HCT116 (cell line): ENCODE measurements around the gene SYNDIG1. TPM values are rescaled to one million over a fixed set of nuclear protein-coding genes. Genes with fewer than 3 reads are reported as not detected.

Experiments
- ATAC-seq: fragments of 200-7000 bp; cut with Tn5 transposase; 2 replicates; pipeline ENCODE4 v1.9.1; 2020; ENCODE audit warnings: mild to moderate bottlenecking, moderate library complexity
- BruUV-seq: library from RNA; stranded (reverse); fragments of 400-500 nt; replicated peaks from 2 replicates; lab custom pipeline; 2021; lab: Mats Ljungman, UMichigan
- CTCF ChIA-PET: fragments of 300-600 bp; sonication (Branson Sonifier 250); formaldehyde crosslinking; loops from one replicate; lab custom pipeline; 2021; ENCODE audit warnings: antibody characterized with exemption; lab: Charles Lee
- POLR2A ChIA-PET: fragments of 300-600, 350-600 bp; sonication (Branson Sonifier 250); formaldehyde crosslinking; loops from one replicate; lab custom pipeline; 2021; ENCODE audit warnings: antibody characterized with exemption; lab: Charles Lee
- RAD21 ChIA-PET, 2 experiments: fragments of 300-600 bp; sonication (Branson Sonifier 250); formaldehyde crosslinking; loops; one replicate each; lab custom pipeline; 2023; ENCODE audit warnings: low total read pairs in 2 of 2; ENCODE audit not compliant: uncharacterized antibody in 2 of 2, unreplicated experiment in 2 of 2, low non-redundant PET in 1 of 2; lab: Charles Lee
- DNase-seq: peaks from one replicate; pipeline ENCODE4 v3.0.0-alpha.2; 2010; ENCODE audit warnings: low read depth, low spot score
- H2AFZ ChIP-seq: fragments of 200-600 bp; shearing (Covaris generic), sonication (generic); 2 replicates; pipeline ENCODE4 v1.6.1; 2017; ENCODE audit warnings: low read depth, mixed run types, mixed read lengths, antibody characterized with exemption, low read length; ENCODE audit not compliant: poor library complexity, severe bottlenecking
- H3K27ac ChIP-seq: 2 replicates; pipeline ENCODE4 v1.5.1; 2012; ENCODE audit warnings: low read depth, low read length
- H3K27me3 ChIP-seq: fragments of 200-600 bp; sonication (generic); 2 replicates; pipeline ENCODE4 v1.6.1; 2016; ENCODE audit warnings: mixed run types, low read length, mixed read lengths; ENCODE audit not compliant: insufficient read depth
- H3K36me3 ChIP-seq, 2 experiments: fragments of 200-500 bp in 1 of 2; fragments of 200-600 bp in 1 of 2; sonication (Bioruptor generic) in 1 of 2; sonication (generic) in 1 of 2; 2 replicates each; pipeline versions ENCODE4 v1.5.1 to v1.6.1; 2014 to 2016; ENCODE audit warnings: low read length in 2 of 2, inconsistent platforms in 1 of 2, mixed read lengths in 1 of 2, mixed run types in 1 of 2; ENCODE audit not compliant: insufficient read depth in 2 of 2, control insufficient read depth in 1 of 2
- H3K4me1 ChIP-seq, 2 experiments: fragments of 200-600 bp in 1 of 2; sonication (generic) in 1 of 2; 2 replicates each; pipeline versions ENCODE4 v1.5.1 to v1.6.1; 2012 to 2017; ENCODE audit warnings: low read length in 2 of 2, inconsistent platforms in 1 of 2, mild to moderate bottlenecking in 1 of 2, mixed read lengths in 1 of 2, mixed run types in 1 of 2, moderate library complexity in 1 of 2; ENCODE audit not compliant: insufficient read depth in 2 of 2, control insufficient read depth in 1 of 2
- H3K4me2 ChIP-seq: fragments of 200-600 bp; sonication (generic); 2 replicates; pipeline ENCODE4 v1.6.1; 2017; ENCODE audit warnings: mixed run types, low read length, mixed read lengths
- H3K4me3 ChIP-seq, 2 experiments: fragments of 200-600 bp in 1 of 2; sonication (generic) in 1 of 2; replicated peaks in 1 of 2; 2 replicates each; pipeline ENCODE4 v1.5.1; 2011 to 2016; ENCODE audit warnings: low read length in 2 of 2, control low read depth in 1 of 2, low read depth in 1 of 2, mild to moderate bottlenecking in 1 of 2, mixed read lengths in 1 of 2, mixed run types in 1 of 2
- H3K79me2 ChIP-seq: fragments of 200-600 bp; sonication (generic); 2 replicates; pipeline ENCODE4 v1.6.1; 2017; ENCODE audit warnings: mild to moderate bottlenecking, mixed run types, low read length, moderate library complexity, mixed read lengths; ENCODE audit not compliant: insufficient read depth
- H3K9ac ChIP-seq: fragments of 200-600 bp; sonication (generic); 2 replicates; pipeline ENCODE4 v1.6.1; 2016; ENCODE audit warnings: low read length, mixed read lengths
- H3K9me2 ChIP-seq: fragments of 200-600 bp; sonication (generic), shearing (Covaris generic); 2 replicates; pipeline ENCODE4 v1.6.1; 2017; ENCODE audit warnings: mixed run types, mild to moderate bottlenecking, moderate library complexity; ENCODE audit not compliant: insufficient read depth
- H3K9me3 ChIP-seq, 2 experiments: fragments of 200-500 bp in 1 of 2; fragments of 200-600 bp in 1 of 2; sonication (Bioruptor generic) in 1 of 2; sonication (generic) in 1 of 2; 2 replicates each; pipeline ENCODE4 v1.6.1; 2014 to 2017; ENCODE audit warnings: low read length in 2 of 2, mixed read lengths in 2 of 2, inconsistent platforms in 1 of 2, low read depth in 1 of 2, mild to moderate bottlenecking in 1 of 2, mixed run types in 1 of 2, moderate library complexity in 1 of 2; ENCODE audit not compliant: control insufficient read depth in 1 of 2, insufficient read depth in 1 of 2
- H4K20me1 ChIP-seq: fragments of 200-600 bp; sonication (generic), shearing (Covaris generic); 2 replicates; pipeline ENCODE4 v1.6.1; 2017; ENCODE audit warnings: mixed run types, mild to moderate bottlenecking, moderate library complexity; ENCODE audit not compliant: insufficient read depth
- ATF3 ChIP-seq: IDR thresholded peaks from 2 replicates; pipeline ENCODE4 v1.6.1; 2012
- CBX3 ChIP-seq: IDR thresholded peaks from 2 replicates; pipeline ENCODE4 v1.6.1; 2012; ENCODE audit warnings: low read depth
- CEBPB ChIP-seq: IDR thresholded peaks from 2 replicates; pipeline ENCODE4 v1.6.1; 2012; ENCODE audit warnings: low read depth
- CTCF ChIP-seq, 3 experiments: fragments of 200-600 bp in 1 of 3; sonication (generic) in 1 of 3; IDR thresholded peaks in 2 of 3; conservative IDR thresholded peaks in 1 of 3; 2 replicates each; pipeline ENCODE4 v1.5.1; 2012 to 2017; ENCODE audit warnings: low read depth in 2 of 3, low read length in 2 of 3, antibody characterized with exemption in 1 of 3, borderline replicate concordance in 1 of 3, control low read depth in 1 of 3, mild to moderate bottlenecking in 1 of 3, mixed read lengths in 1 of 3, mixed run types in 1 of 3, moderate library complexity in 1 of 3; ENCODE audit not compliant: insufficient read depth in 1 of 3
- ELF1 ChIP-seq: IDR thresholded peaks from 2 replicates; pipeline ENCODE4 v1.6.1; 2012; ENCODE audit warnings: low read depth, borderline replicate concordance
- EZH2 ChIP-seq: fragments of 200-600 bp; sonication (generic); IDR thresholded peaks from 2 replicates; pipeline ENCODE4 v1.6.1; 2017; ENCODE audit warnings: antibody characterized with exemption, mixed run types
- EZH2phosphoT487 ChIP-seq: fragments of 200-600 bp; IDR thresholded peaks from 2 replicates; pipeline ENCODE4 v1.6.1; 2018; ENCODE audit warnings: antibody characterized with exemption, borderline replicate concordance
- JUND ChIP-seq: IDR thresholded peaks from 2 replicates; pipeline ENCODE4 v1.6.1; 2012
- MAX ChIP-seq: IDR thresholded peaks from 2 replicates; pipeline ENCODE4 v1.6.1; 2012
- POLR2AphosphoS5 ChIP-seq: IDR thresholded peaks from 2 replicates; pipeline ENCODE4 v1.6.1; 2011; ENCODE audit warnings: mild to moderate bottlenecking, low read depth, low read length, moderate library complexity
- REST ChIP-seq: IDR thresholded peaks from 2 replicates; pipeline ENCODE4 v1.6.1; 2012; ENCODE audit warnings: low read depth
- SIN3A ChIP-seq: IDR thresholded peaks from 2 replicates; pipeline ENCODE4 v1.6.1; 2012; ENCODE audit warnings: low read depth
- SP1 ChIP-seq: IDR thresholded peaks from 2 replicates; pipeline ENCODE4 v1.6.1; 2012; ENCODE audit warnings: low read depth
- SRF ChIP-seq: IDR thresholded peaks from 2 replicates; pipeline ENCODE4 v1.6.1; 2012; ENCODE audit warnings: low read depth
- TCF7L2 ChIP-seq: IDR thresholded peaks from 2 replicates; pipeline ENCODE4 v1.7.0; 2011; ENCODE audit warnings: borderline replicate concordance, inconsistent platforms; ENCODE audit not compliant: insufficient read depth, insufficient read length; ENCODE audit errors: extremely low read depth
- YY1 ChIP-seq: IDR thresholded peaks from 2 replicates; pipeline ENCODE4 v1.6.1; 2011; ENCODE audit warnings: low read length, low read depth, moderate library complexity, mild to moderate bottlenecking; ENCODE audit not compliant: insufficient replicate concordance; ENCODE audit errors: extremely low read depth
- ZBTB33 ChIP-seq: IDR thresholded peaks from 2 replicates; pipeline ENCODE4 v1.6.1; 2011; ENCODE audit warnings: mild to moderate bottlenecking, low read length, moderate library complexity; ENCODE audit not compliant: insufficient replicate concordance; ENCODE audit errors: extremely low read depth
- ZFX ChIP-seq: fragments of 450-650 bp; IDR thresholded peaks from 2 replicates; pipeline ENCODE4 v1.6.1; 2017
- ZNF274 ChIP-seq: fragments of 200-500 bp; sonication (Bioruptor generic); IDR thresholded peaks from 2 replicates; pipeline ENCODE4 v1.6.1; 2014; ENCODE audit warnings: mild to moderate bottlenecking, low read depth, low read length, inconsistent platforms
- intact Hi-C: fragments of 100-400 bp; cut with micrococcal nuclease; formaldehyde crosslinking; loops from 2 replicates; pipeline ENCODE4 v1.10.0; 2022
- total RNA-seq: library from RNA; stranded (reverse); gene quantifications from one replicate; pipeline ENCODE4 v1.2.1, GENCODE V29; 2021; ENCODE audit not compliant: unreplicated experiment

SYNDIG1 gene
- total RNA-seq, 1 experiment from 2014 or later, result not detected

GRCh38 chr20:24459733-24460132, 9.7 kb upstream of the SYNDIG1 start:
- Histone ChIP-seq H3K4me1 (no peaks in the 10 kb centered on the region), H3K27ac (no peak overlapping the region), H4K20me1 (no peaks in the 10 kb centered on the region), H3K36me3 (no peaks in the 10 kb centered on the region), H3K4me2 (no peak overlapping the region), H2AFZ (no peak overlapping the region), H3K9me2 (no peaks in the 10 kb centered on the region), H3K9ac (no peak overlapping the region), H3K79me2 (no peaks in the 10 kb centered on the region), H3K9me3 (no peaks in the 10 kb centered on the region), H3K4me3 (no peak overlapping the region), H3K27me3 (peaks cover 22% of the 10 kb centered on the region)
- no TSS peak for BruUV-seq
- RAD21 ChIA-PET, result no interaction called here
- CTCF ChIA-PET, result no interaction called here
- no peak for ATAC-seq
- POLR2A ChIA-PET, result no interaction called here
- TF ChIP-seq ZNF274 (no peak), ZBTB33 (no peak), ZFX (no peak), SP1 (no peak), CEBPB (no peak), POLR2AphosphoS5 (no peak), REST (no peak), JUND (no peak), MAX (no peak), SIN3A (no peak), YY1 (no peak), EZH2 (no peak), TCF7L2 (no peak), ATF3 (no peak), EZH2phosphoT487 (no peak), ELF1 (no peak), SRF (no peak), CTCF (IDR thresholded peaks at IDR 0.05 in 2 of 3, conservative IDR thresholded peaks at IDR 0.05 in 1 of 3; ENCODE audit: borderline replicate concordance in 1 of 3, insufficient read depth in 1 of 3, low read depth in 2 of 3, low read length in 2 of 3) (no peak), CBX3 (no peak)
- no peak for DNase-seq
- intact Hi-C loops, result no loop called here
